DOHH2 (cell line): ENCODE results near the gene STIL.

Experiments used
- H3F3A ChIP-seq: fragments of 200-600 bp; sonication (generic), shearing (Covaris generic); 2 replicates; pipeline ENCODE4 v1.6.0; 2016; ENCODE audit warnings: antibody characterized with exemption, mild to moderate bottlenecking; ENCODE audit not compliant: control insufficient read depth, insufficient read depth
- H3K27ac ChIP-seq: fragments of 200-600 bp; sonication (generic); 2 replicates; pipeline ENCODE4 v1.5.1; 2014; ENCODE audit warnings: low read depth, mild to moderate bottlenecking, low read length, moderate library complexity
- H3K27me3 ChIP-seq: fragments of 200-600 bp; sonication (generic); 2 replicates; pipeline ENCODE4 v1.6.1; 2014; ENCODE audit warnings: mild to moderate bottlenecking, low read length, mixed read lengths; ENCODE audit not compliant: control insufficient read depth
- H3K36me3 ChIP-seq: fragments of 200-600 bp; sonication (generic); 2 replicates; pipeline ENCODE4 v1.6.1; 2014; ENCODE audit warnings: mild to moderate bottlenecking, low read length, moderate library complexity, mixed read lengths; ENCODE audit not compliant: control insufficient read depth
- H3K4me1 ChIP-seq: fragments of 200-600 bp; sonication (generic); 2 replicates; pipeline ENCODE4 v1.6.1; 2014; ENCODE audit warnings: mild to moderate bottlenecking, low read length, mixed read lengths; ENCODE audit not compliant: control insufficient read depth
- H3K4me2 ChIP-seq: fragments of 200-600 bp; sonication (generic); 2 replicates; pipeline ENCODE4 v1.6.0; 2014; ENCODE audit warnings: mild to moderate bottlenecking, low read length, moderate library complexity
- H3K4me3 ChIP-seq: fragments of 200-600 bp; sonication (generic); 2 replicates; pipeline ENCODE4 v1.5.1; 2014; ENCODE audit warnings: mild to moderate bottlenecking, low read length, mixed read lengths
- H3K79me2 ChIP-seq: fragments of 200-600 bp; sonication (generic); 2 replicates; pipeline ENCODE4 v1.6.1; 2014; ENCODE audit warnings: mild to moderate bottlenecking, low read length, mixed read lengths; ENCODE audit not compliant: control insufficient read depth
- H3K9me2 ChIP-seq: fragments of 200-600 bp; sonication (generic); replicated peaks from 2 replicates; pipeline ENCODE4 v1.6.1; 2014; ENCODE audit warnings: mild to moderate bottlenecking, low read length, mixed read lengths; ENCODE audit not compliant: control insufficient read depth
- H3K9me3 ChIP-seq: fragments of 200-600 bp; sonication (generic); 2 replicates; pipeline ENCODE4 v1.6.1; 2014; ENCODE audit warnings: antibody characterized with exemption, low read length, mixed read lengths; ENCODE audit not compliant: control insufficient read depth, insufficient read depth
- H4K20me1 ChIP-seq: fragments of 200-600 bp; sonication (generic); 2 replicates; pipeline ENCODE4 v1.6.0; 2014; ENCODE audit warnings: low read depth, mild to moderate bottlenecking, antibody characterized with exemption, low read length, moderate library complexity; ENCODE audit not compliant: control insufficient read depth, insufficient read depth
- CTCF ChIP-seq: fragments of 200-600 bp; sonication (generic); IDR thresholded peaks from one replicate; pipeline ENCODE4 v1.5.1; 2014; ENCODE audit warnings: antibody characterized with exemption, mild to moderate bottlenecking, low read depth, low read length; ENCODE audit not compliant: poor library complexity, severe bottlenecking
- EZH2phosphoT487 ChIP-seq: fragments of 200-600 bp; sonication (generic); IDR thresholded peaks from 2 replicates; pipeline ENCODE4 v1.6.1; 2017; ENCODE audit warnings: borderline replicate concordance, mild to moderate bottlenecking, antibody characterized with exemption, low read length, moderate library complexity, mixed read lengths

STIL gene

DNA sequence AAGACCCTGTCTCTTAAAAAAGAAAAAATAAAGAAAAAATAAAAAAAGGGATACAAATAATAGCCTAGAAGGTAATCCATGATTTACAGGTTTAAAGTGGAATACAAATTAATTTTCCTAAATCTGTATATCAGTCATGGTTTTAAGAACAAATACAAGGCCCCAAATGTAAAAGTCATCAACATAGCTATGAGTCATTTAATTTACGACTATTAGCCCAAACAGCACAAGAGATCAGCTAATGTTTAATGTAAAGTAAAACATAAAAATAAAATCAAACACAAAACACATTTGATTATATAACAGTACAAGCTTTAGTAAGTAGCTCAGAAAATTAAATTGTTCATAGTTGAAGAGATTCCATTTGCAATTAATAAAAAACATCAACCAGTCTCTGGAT lies 61.6 kb downstream of the STIL start:
- Histone ChIP-seq H3K27me3 (no peaks in the 10 kb centered on the region), H3F3A (peaks cover 5% of the 10 kb centered on the region; the same call in 1 of the 2 replicates), H3K27ac (no peak overlapping the region), H4K20me1 (no peaks in the 10 kb centered on the region), H3K36me3 (peaks cover 61% of the 10 kb centered on the region), H3K9me3 (no peaks in the 10 kb centered on the region), H3K79me2 (no peaks in the 10 kb centered on the region), H3K4me2 (no peak overlapping the region), H3K9me2 (no peaks in the 10 kb centered on the region), H3K4me1 (no peaks in the 10 kb centered on the region), H3K4me3 (no peak overlapping the region)
- TF ChIP-seq EZH2phosphoT487 (no peak), CTCF (no peak)

- H3K4me1 ChIP-seq = no peaks in the 10 kb centered on the region
- H3K27ac ChIP-seq = no peak overlapping the region
- H4K20me1 ChIP-seq = no peaks in the 10 kb centered on the region
- no peaks in the 10 kb centered on the region for H3K79me2 ChIP-seq
- H3K9me3 ChIP-seq = no peaks in the 10 kb centered on the region
- no peak overlapping the region for H3K4me2 ChIP-seq
- no peak overlapping the region for H3K4me3 ChIP-seq
- peaks cover 6% of the 10 kb centered on the region; the same call in 1 of the 2 replicates for H3K27me3 ChIP-seq
- H3K9me2 ChIP-seq = no peaks in the 10 kb centered on the region
- peaks cover 5% of the 10 kb centered on the region; the same call in 1 of the 2 replicates for H3F3A ChIP-seq
- TF ChIP-seq CTCF = no peak
- TF ChIP-seq EZH2phosphoT487 = no peak
- H3K36me3 ChIP-seq = peaks cover 39% of the 10 kb centered on the region
These were observed 64.2 kb downstream of the STIL start for GRCh38 chr1:47249755-47250154.

DNA sequence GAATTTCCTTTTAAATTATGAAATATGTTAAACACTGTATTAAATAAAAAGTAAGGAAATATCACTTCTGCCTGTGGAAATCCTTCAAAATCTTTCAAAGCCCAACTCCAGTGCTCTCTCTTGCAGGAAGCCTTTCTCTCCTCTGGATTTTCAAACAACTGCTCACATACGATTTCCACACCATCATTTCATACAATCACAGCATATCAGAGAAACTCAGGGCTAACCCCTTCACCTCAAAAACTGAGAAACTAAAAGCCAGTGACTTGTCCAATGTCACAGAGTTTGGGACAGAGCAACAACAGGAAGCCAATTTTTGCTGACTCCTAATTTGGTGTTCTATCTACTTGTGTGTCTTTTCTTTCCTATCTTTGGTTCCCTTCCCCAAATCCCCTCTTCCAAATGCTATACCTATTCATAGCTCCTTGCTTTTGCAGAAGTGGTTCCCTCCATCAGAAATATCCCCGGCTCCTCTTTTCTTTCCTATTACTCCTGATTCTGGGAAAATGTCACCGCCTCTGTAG lies 69.5 kb downstream of the STIL start:
- Histone ChIP-seq H3K9me3 (no peaks in the 10 kb centered on the region), H3K4me3 (no peak overlapping the region), H3K27me3 (peaks cover 8% of the 10 kb centered on the region; the same call in 1 of the 2 replicates), H3F3A (no peaks in the 10 kb centered on the region), H3K4me2 (no peak overlapping the region), H3K9me2 (no peaks in the 10 kb centered on the region), H4K20me1 (no peaks in the 10 kb centered on the region), H3K79me2 (no peaks in the 10 kb centered on the region), H3K4me1 (no peaks in the 10 kb centered on the region), H3K36me3 (no peaks in the 10 kb centered on the region), H3K27ac (no peak overlapping the region)
- TF ChIP-seq EZH2phosphoT487 (no peak), CTCF (no peak)

DNA sequence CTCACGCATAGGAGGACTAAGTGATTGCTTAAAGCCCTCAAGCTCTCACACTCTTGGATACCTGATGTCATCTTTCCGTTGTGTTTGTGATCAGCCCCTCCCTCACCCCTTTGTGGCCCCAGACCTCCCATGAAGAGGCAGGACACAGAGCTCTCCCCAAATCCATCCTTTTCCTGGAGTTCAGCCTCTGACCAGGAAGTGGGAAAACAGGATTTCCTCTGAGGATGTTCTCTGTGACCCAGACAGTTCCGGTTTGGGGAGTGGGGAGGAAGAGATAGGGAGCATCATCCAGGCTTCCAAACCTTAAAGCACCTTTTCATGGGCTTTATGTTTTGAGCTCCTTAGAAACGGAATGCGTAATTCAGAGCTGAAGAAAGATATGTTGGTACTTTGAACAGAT lies 70.0 kb downstream of the STIL start:
- Histone ChIP-seq H3K4me2 (no peak overlapping the region), H3K9me2 (no peaks in the 10 kb centered on the region), H3K79me2 (no peaks in the 10 kb centered on the region), H3K36me3 (no peaks in the 10 kb centered on the region), H4K20me1 (no peaks in the 10 kb centered on the region), H3K27ac (no peak overlapping the region), H3F3A (no peaks in the 10 kb centered on the region), H3K4me1 (no peaks in the 10 kb centered on the region), H3K27me3 (peaks cover 8% of the 10 kb centered on the region; the same call in 1 of the 2 replicates), H3K4me3 (no peak overlapping the region), H3K9me3 (no peaks in the 10 kb centered on the region)
- TF ChIP-seq EZH2phosphoT487 (no peak), CTCF (no peak)
